GM21737 (cell line): ENCODE results near the gene KCNC4.

Experiments
- ATAC-seq: cut with Tn5 transposase; IDR thresholded peaks from one replicate; pipeline ENCODE4 v1.9.1; 2021; ENCODE audit warnings: mild to moderate bottlenecking, moderate library complexity; ENCODE audit not compliant: unreplicated experiment

KCNC4 gene

GRCh38 chr1:110229348-110230001, 19.4 kb downstream of the KCNC4 start:
- no peak for ATAC-seq

- no peak for ATAC-seq
Observed at GRCh38 chr1:110230381-110231199, 20.5 kb downstream of the KCNC4 start.

- ATAC-seq = no peak
Observed at GRCh38 chr1:110233861-110234260, 23.7 kb downstream of the KCNC4 start.

- ATAC-seq = no peak
Observed at GRCh38 chr1:110234691-110235090, 24.6 kb downstream of the KCNC4 start.

- ATAC-seq = no peak
Observed at GRCh38 chr1:110235181-110235833, 25.2 kb downstream of the KCNC4 start.

- ATAC-seq = no peak
Observed at GRCh38 chr1:110235834-110236682, 25.9 kb downstream of the KCNC4 start.

- no peak for ATAC-seq
Observed at GRCh38 chr1:110237386-110238152, 27.5 kb downstream of the KCNC4 start.

- no peak for ATAC-seq
Observed at GRCh38 chr1:110239441-110240430, 29.6 kb downstream of the KCNC4 start.

GRCh38 chr1:110240476-110241210, 30.5 kb downstream of the KCNC4 start:
- ATAC-seq = no peak

- ATAC-seq = no peak
Observed at GRCh38 chr1:110241516-110241915, 31.4 kb downstream of the KCNC4 start.

- no peak for ATAC-seq
Observed at GRCh38 chr1:110242062-110242461, 31.9 kb downstream of the KCNC4 start.

- no peak for ATAC-seq
Observed at GRCh38 chr1:110242731-110243130, 32.6 kb downstream of the KCNC4 start.

- ATAC-seq = no peak
Observed at GRCh38 chr1:110243146-110243545, 33.0 kb downstream of the KCNC4 start.

- no peak for ATAC-seq
Observed at GRCh38 chr1:110243574-110243973, 33.5 kb downstream of the KCNC4 start.

- no peak for ATAC-seq
Observed at GRCh38 chr1:110245876-110246620, 35.9 kb downstream of the KCNC4 start.

GRCh38 chr1:110248746-110249145, 38.6 kb downstream of the KCNC4 start:
- ATAC-seq = no peak

GRCh38 chr1:110249256-110249655, 39.1 kb downstream of the KCNC4 start:
- ATAC-seq = no peak

GRCh38 chr1:110250008-110250407, 39.9 kb downstream of the KCNC4 start:
- no peak for ATAC-seq
